H9 (cell line): Measurements from ENCODE around the gene PPM1M. TPM values are rescaled to one million over a fixed set of nuclear protein-coding genes. Genes with fewer than 3 reads are reported as not detected.

Experiments used
- DNase-seq: peaks from one replicate; pipeline ENCODE4 v3.0.0-alpha.2; 2017
- H2AFZ ChIP-seq: one replicate; pipeline ENCODE4 v1.6.1; 2013; ENCODE audit warnings: mild to moderate bottlenecking, low read length, control low read depth, moderate library complexity
- H2AK5ac ChIP-seq: 2 replicates; pipeline ENCODE4 v1.6.1; 2013; ENCODE audit warnings: low read length, control low read depth, mixed read lengths; ENCODE audit not compliant: insufficient read length
- H2BK120ac ChIP-seq: one replicate; pipeline ENCODE4 v1.6.1; 2013; ENCODE audit warnings: low read depth, mild to moderate bottlenecking, low read length, control low read depth, inconsistent platforms; ENCODE audit not compliant: poor library complexity, severe bottlenecking
- H2BK12ac ChIP-seq: 2 replicates; pipeline ENCODE4 v1.6.1; 2013; ENCODE audit warnings: low read length, control low read depth, mixed read lengths, low read depth; ENCODE audit not compliant: insufficient read length
- H2BK15ac ChIP-seq: 2 replicates; pipeline ENCODE4 v1.6.1; 2013; ENCODE audit warnings: low read depth, low read length, control low read depth
- H2BK20ac ChIP-seq: one replicate; pipeline ENCODE4 v1.6.1; 2013; ENCODE audit warnings: low read depth, mild to moderate bottlenecking, low read length, control low read depth, inconsistent platforms; ENCODE audit not compliant: poor library complexity, severe bottlenecking
- H2BK5ac ChIP-seq: 2 replicates; pipeline ENCODE4 v1.6.1; 2013; ENCODE audit warnings: low read length, control low read depth, mixed read lengths; ENCODE audit not compliant: insufficient read length
- H3K14ac ChIP-seq: 2 replicates; pipeline ENCODE4 v1.6.1; 2013; ENCODE audit warnings: low read length, control low read depth; ENCODE audit not compliant: insufficient read depth
- H3K18ac ChIP-seq: 2 replicates; pipeline ENCODE4 v1.6.1; 2013; ENCODE audit warnings: low read depth, mild to moderate bottlenecking, mixed read lengths, low read length, control low read depth; ENCODE audit not compliant: insufficient read length
- H3K23ac ChIP-seq: 2 replicates; pipeline ENCODE4 v1.6.1; 2013; ENCODE audit warnings: low read length, control low read depth, mixed read lengths, low read depth; ENCODE audit not compliant: insufficient read length
- H3K23me2 ChIP-seq: 2 replicates; pipeline ENCODE4 v1.6.1; 2013; ENCODE audit warnings: low read depth, mild to moderate bottlenecking, mixed read lengths, low read length, control low read depth; ENCODE audit not compliant: insufficient read length, poor library complexity, severe bottlenecking
- H3K27ac ChIP-seq: 2 replicates; pipeline ENCODE4 v1.5.1; 2013; ENCODE audit warnings: low read length, control low read depth, mixed read lengths, low read depth; ENCODE audit not compliant: insufficient read length
- H3K27me3 ChIP-seq: 2 replicates; pipeline ENCODE4 v1.6.1; 2013; ENCODE audit warnings: low read length, control low read depth, inconsistent platforms; ENCODE audit not compliant: insufficient read depth
- H3K4ac ChIP-seq: 2 replicates; pipeline ENCODE4 v1.6.1; 2013; ENCODE audit warnings: low read depth, mild to moderate bottlenecking, control low read depth, inconsistent platforms, low read length, moderate library complexity
- H3K4me1 ChIP-seq: 2 replicates; pipeline ENCODE4 v1.6.1; 2013; ENCODE audit warnings: low read length, control low read depth, inconsistent platforms; ENCODE audit not compliant: insufficient read depth
- H3K4me2 ChIP-seq: 2 replicates; pipeline ENCODE4 v1.6.1; 2013; ENCODE audit warnings: low read length, control low read depth, mixed read lengths; ENCODE audit not compliant: insufficient read length, insufficient read depth
- H3K56ac ChIP-seq: 2 replicates; pipeline ENCODE4 v1.6.1; 2013; ENCODE audit warnings: low read depth, mild to moderate bottlenecking, mixed read lengths, low read length, control low read depth; ENCODE audit not compliant: insufficient read length
- H3K79me1 ChIP-seq: 2 replicates; pipeline ENCODE4 v1.6.1; 2013; ENCODE audit warnings: low read depth, mild to moderate bottlenecking, moderate library complexity, low read length, control low read depth, inconsistent platforms; ENCODE audit not compliant: insufficient read depth, poor library complexity, severe bottlenecking
- H3K79me2 ChIP-seq: 2 replicates; pipeline ENCODE4 v1.6.1; 2013; ENCODE audit warnings: low read length, control low read depth, inconsistent platforms; ENCODE audit not compliant: insufficient read depth
- H3K9ac ChIP-seq: 2 replicates; pipeline ENCODE4 v1.6.1; 2013; ENCODE audit warnings: low read length, control low read depth, mixed read lengths; ENCODE audit not compliant: insufficient read length; ENCODE audit errors: extremely low read depth
- H3K9me3 ChIP-seq: one replicate; pipeline ENCODE4 v1.6.1; 2013; ENCODE audit warnings: low read depth, low read length, inconsistent platforms; ENCODE audit not compliant: control insufficient read depth
- H3T11ph ChIP-seq: one replicate; pipeline ENCODE4 v1.6.1; 2013; ENCODE audit warnings: mild to moderate bottlenecking, low read length, control low read depth, inconsistent platforms
- H4K20me1 ChIP-seq: one replicate; pipeline ENCODE4 v1.6.1; 2013; ENCODE audit not compliant: control insufficient read depth, insufficient read length, insufficient read depth
- H4K5ac ChIP-seq: 2 replicates; pipeline ENCODE4 v1.6.1; 2013; ENCODE audit warnings: low read depth, mild to moderate bottlenecking, mixed read lengths, low read length, control low read depth; ENCODE audit not compliant: insufficient read length
- H4K8ac ChIP-seq: replicated peaks from 2 replicates; pipeline ENCODE4 v1.6.1; 2013; ENCODE audit warnings: low read length, control low read depth, mixed read lengths, low read depth; ENCODE audit not compliant: insufficient read length
- H4K91ac ChIP-seq: 2 replicates; pipeline ENCODE4 v1.6.1; 2013; ENCODE audit warnings: low read depth, mild to moderate bottlenecking, moderate library complexity, mixed read lengths, low read length, control low read depth; ENCODE audit not compliant: insufficient read length
- H3K27ac Mint-ChIP-seq, 3 experiments: 2 replicates in 2 of 3; 3 replicates in 1 of 3; pipeline ENCODE4 v1.8.0; 2020 to 2021; ENCODE audit warnings: mixed read lengths in 3 of 3, mild to moderate bottlenecking in 1 of 3, moderate library complexity in 1 of 3
- H3K27me3 Mint-ChIP-seq: 2 replicates; pipeline ENCODE4 v1.8.0; 2021; ENCODE audit warnings: low read depth, mild to moderate bottlenecking, moderate library complexity, mixed read lengths
- H3K36me3 Mint-ChIP-seq, 3 experiments: 2 replicates in 2 of 3; 3 replicates in 1 of 3; pipeline ENCODE4 v1.8.0; 2020 to 2021; ENCODE audit warnings: low read depth in 3 of 3, mixed read lengths in 3 of 3; ENCODE audit not compliant: insufficient read depth in 1 of 3
- H3K4me1 Mint-ChIP-seq, 2 experiments: 2 replicates each; pipeline ENCODE4 v1.8.0; 2020; ENCODE audit warnings: mixed read lengths in 2 of 2
- H3K4me3 Mint-ChIP-seq, 2 experiments: 2 replicates in 1 of 2; 3 replicates in 1 of 2; pipeline ENCODE4 v1.8.0; 2020 to 2021; ENCODE audit warnings: mild to moderate bottlenecking in 2 of 2, mixed read lengths in 2 of 2, moderate library complexity in 1 of 2
- H3K9me3 Mint-ChIP-seq, 2 experiments: 2 replicates in 1 of 2; 3 replicates in 1 of 2; pipeline ENCODE4 v1.8.0; 2020; ENCODE audit warnings: mild to moderate bottlenecking in 2 of 2, mixed read lengths in 2 of 2, moderate library complexity in 1 of 2
- WGBS: extraction: QIAGEN DNeasy Blood & Tissue Kit; methylation state at CpG from one replicate; pipeline ENCODE4 v1.1.7; 2013; ENCODE audit warnings: missing lambda C conversion rate, low lambda C conversion rate, mixed read lengths; ENCODE audit not compliant: insufficient read length; ENCODE audit errors: extremely low coverage; 5-methylcytosine and 5-hydroxymethylcytosine counted together
- total RNA-seq: library from RNA; stranded (reverse); gene quantifications from 2 replicates; pipeline ENCODE4 v1.2.1, GENCODE V29; 2021
- TF ChIP-seq, protein P1 (sequence below): fragments of 200-600 bp; sonication (generic); conservative IDR thresholded peaks from 3 replicates; pipeline ENCODE4 v1.8.0; 2021; ENCODE audit warnings: antibody characterized with exemption, mild to moderate bottlenecking

The PPM1M gene
- total RNA-seq, 1 experiment from 2014 or later: 7.4 TPM

GRCh38 chr3:52216585-52217408, 28.8 kb upstream of the PPM1M start:
- Histone ChIP-seq H4K8ac (no peak overlapping the region), H2BK120ac (no peak overlapping the region), H2BK5ac (no peak overlapping the region), H3K4me2 (no peak overlapping the region), H3K27me3 (no peaks in the 10 kb centered on the region), H4K91ac (no peak overlapping the region), H3K79me1 (no peaks in the 10 kb centered on the region), H3K18ac (no peak overlapping the region), H3K9me3 (no peaks in the 10 kb centered on the region), H2BK15ac (no peak overlapping the region), H3K79me2 (no peaks in the 10 kb centered on the region), H3K27ac (no peak overlapping the region), H4K20me1 (peaks cover 3% of the 10 kb centered on the region), H2AFZ (no peak overlapping the region), H3K4me1 (no peaks in the 10 kb centered on the region; the same call in 1 of the 2 replicates), H3T11ph (no peak overlapping the region), H3K56ac (no peak overlapping the region), H3K4ac (no peak overlapping the region), H2BK12ac (no peak overlapping the region), H3K23me2 (no peaks in the 10 kb centered on the region), H3K9ac (no peak overlapping the region), H3K14ac (no peak overlapping the region), H2AK5ac (no peak overlapping the region), H4K5ac (no peak overlapping the region), H3K23ac (no peak overlapping the region), H2BK20ac (no peak overlapping the region)
- Mint-ChIP-seq H3K4me1 (peaks cover 4 to 9% of the 10 kb centered on the region in 2 experiments), H3K27me3 (no peaks in the 10 kb centered on the region), H3K36me3 (peaks cover 14 to 43% (median 39%) of the 10 kb centered on the region in 3 experiments; a peak in 6 of 7 replicates), H3K9me3 (no peaks in the 10 kb centered on the region), H3K27ac (peak overlapping the region; percentile 19 to 50 (median 29); a peak in 4 of 7 replicates), H3K4me3 (no peak overlapping the region)
- TF ChIP-seq, protein P1, sequence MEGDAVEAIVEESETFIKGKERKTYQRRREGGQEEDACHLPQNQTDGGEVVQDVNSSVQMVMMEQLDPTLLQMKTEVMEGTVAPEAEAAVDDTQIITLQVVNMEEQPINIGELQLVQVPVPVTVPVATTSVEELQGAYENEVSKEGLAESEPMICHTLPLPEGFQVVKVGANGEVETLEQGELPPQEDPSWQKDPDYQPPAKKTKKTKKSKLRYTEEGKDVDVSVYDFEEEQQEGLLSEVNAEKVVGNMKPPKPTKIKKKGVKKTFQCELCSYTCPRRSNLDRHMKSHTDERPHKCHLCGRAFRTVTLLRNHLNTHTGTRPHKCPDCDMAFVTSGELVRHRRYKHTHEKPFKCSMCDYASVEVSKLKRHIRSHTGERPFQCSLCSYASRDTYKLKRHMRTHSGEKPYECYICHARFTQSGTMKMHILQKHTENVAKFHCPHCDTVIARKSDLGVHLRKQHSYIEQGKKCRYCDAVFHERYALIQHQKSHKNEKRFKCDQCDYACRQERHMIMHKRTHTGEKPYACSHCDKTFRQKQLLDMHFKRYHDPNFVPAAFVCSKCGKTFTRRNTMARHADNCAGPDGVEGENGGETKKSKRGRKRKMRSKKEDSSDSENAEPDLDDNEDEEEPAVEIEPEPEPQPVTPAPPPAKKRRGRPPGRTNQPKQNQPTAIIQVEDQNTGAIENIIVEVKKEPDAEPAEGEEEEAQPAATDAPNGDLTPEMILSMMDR: no peak
- peak; percentile 27 for DNase-seq
- WGBS: no CpG with 5 or more reads among the region's 13 CpGs
